ENCODE results near the gene CD226. TPM values are rescaled to one million over a fixed set of nuclear protein-coding genes. Genes with fewer than 3 reads are reported as not detected.
"Not testable (repeated sequence)": the region's sequence is repeated elsewhere in the genome, so short reads cannot be mapped to it uniquely, and the experiment has no call there.

Gene CD226
- total RNA-seq, 1 experiment from 2014 or later, result 6.4 TPM

DNA sequence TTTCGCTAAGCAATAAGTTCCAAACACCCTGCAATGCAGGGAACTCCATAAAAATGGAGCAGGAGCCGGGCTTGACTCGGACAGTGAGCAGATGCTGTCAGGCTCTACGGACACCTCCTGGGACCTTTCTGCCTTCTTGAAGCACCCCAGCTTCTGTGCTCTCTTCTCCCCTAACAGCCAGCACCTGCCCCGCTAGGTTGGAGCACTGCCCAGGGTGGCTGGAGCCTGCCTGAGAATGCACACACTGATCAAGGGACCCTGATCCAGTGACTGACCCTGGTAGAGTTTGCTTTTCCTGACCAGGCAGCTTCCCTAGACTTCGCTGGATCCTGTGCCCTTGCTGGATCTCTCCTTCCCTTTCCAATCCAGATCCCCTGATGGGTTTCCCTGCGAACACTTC lies 40.9 kb downstream of the CD226 start:
- Histone ChIP-seq H3K4me1 (ENCODE audit: low read length) (no peaks in the 10 kb centered on the region), H3K79me2 (ENCODE audit: low read length) (no peaks in the 10 kb centered on the region), H3K9ac (ENCODE audit: low read length) (no peak overlapping the region), H3K9me3 (ENCODE audit: low read length) (no peaks in the 10 kb centered on the region), H3K36me3 (ENCODE audit: insufficient read depth, low read length) (no peaks in the 10 kb centered on the region), H3K4me2 (ENCODE audit: low read depth, low read length, poor library complexity, severe bottlenecking) (no peak overlapping the region), H4K20me1 (ENCODE audit: insufficient read depth, low read depth, low read length) (no peaks in the 10 kb centered on the region), H3K27ac (ENCODE audit: low read length) (no peak overlapping the region), H3K27me3 (ENCODE audit: low read length) (no peaks in the 10 kb centered on the region), H2AFZ (ENCODE audit: low read length) (no peak overlapping the region), H3K4me3 (ENCODE audit: low read length) (no peak overlapping the region), H3K9me2 (replicated peaks; ENCODE audit: insufficient read depth, low read length) (no peaks in the 10 kb centered on the region)
- no peak for DNase-seq

DNA sequence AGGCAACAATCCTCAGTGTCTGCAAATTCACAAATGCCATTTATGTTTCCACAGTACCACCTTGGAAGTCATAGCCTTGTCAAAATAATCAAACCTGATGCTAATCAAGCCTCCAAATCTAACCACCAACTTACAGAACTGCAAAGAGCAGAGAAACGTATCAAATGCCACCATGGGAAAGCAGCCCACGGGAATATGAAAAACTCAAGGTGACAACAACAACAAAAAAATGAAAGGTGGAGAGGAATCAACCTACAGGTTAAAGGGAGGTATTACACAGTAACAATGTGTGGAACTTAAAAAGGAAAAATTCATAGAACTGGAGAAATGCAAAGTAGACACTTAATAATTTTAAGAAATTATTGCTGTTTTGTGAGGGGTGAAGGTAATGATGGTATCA lies 46.7 kb downstream of the CD226 start:
- H3K27me3 ChIP-seq (ENCODE audit: low read length), result no peaks in the 10 kb centered on the region
- H3K4me2 ChIP-seq (ENCODE audit: low read depth, low read length, poor library complexity, severe bottlenecking), result no peak overlapping the region
- H3K9me2 ChIP-seq (replicated peaks; ENCODE audit: insufficient read depth, low read length), result no peaks in the 10 kb centered on the region
- no peak for DNase-seq
- H3K4me3 ChIP-seq (ENCODE audit: low read length), result no peak overlapping the region
- no peaks in the 10 kb centered on the region for H3K9me3 ChIP-seq (ENCODE audit: low read length)
- H3K27ac ChIP-seq (ENCODE audit: low read length), result no peak overlapping the region
- H3K4me1 ChIP-seq (ENCODE audit: low read length), result no peaks in the 10 kb centered on the region
- no peaks in the 10 kb centered on the region for H4K20me1 ChIP-seq (ENCODE audit: insufficient read depth, low read depth, low read length)
- H3K79me2 ChIP-seq (ENCODE audit: low read length), result no peaks in the 10 kb centered on the region
- H2AFZ ChIP-seq (ENCODE audit: low read length), result no peak overlapping the region
- H3K36me3 ChIP-seq (ENCODE audit: insufficient read depth, low read length), result no peaks in the 10 kb centered on the region
- no peak overlapping the region for H3K9ac ChIP-seq (ENCODE audit: low read length)

DNA sequence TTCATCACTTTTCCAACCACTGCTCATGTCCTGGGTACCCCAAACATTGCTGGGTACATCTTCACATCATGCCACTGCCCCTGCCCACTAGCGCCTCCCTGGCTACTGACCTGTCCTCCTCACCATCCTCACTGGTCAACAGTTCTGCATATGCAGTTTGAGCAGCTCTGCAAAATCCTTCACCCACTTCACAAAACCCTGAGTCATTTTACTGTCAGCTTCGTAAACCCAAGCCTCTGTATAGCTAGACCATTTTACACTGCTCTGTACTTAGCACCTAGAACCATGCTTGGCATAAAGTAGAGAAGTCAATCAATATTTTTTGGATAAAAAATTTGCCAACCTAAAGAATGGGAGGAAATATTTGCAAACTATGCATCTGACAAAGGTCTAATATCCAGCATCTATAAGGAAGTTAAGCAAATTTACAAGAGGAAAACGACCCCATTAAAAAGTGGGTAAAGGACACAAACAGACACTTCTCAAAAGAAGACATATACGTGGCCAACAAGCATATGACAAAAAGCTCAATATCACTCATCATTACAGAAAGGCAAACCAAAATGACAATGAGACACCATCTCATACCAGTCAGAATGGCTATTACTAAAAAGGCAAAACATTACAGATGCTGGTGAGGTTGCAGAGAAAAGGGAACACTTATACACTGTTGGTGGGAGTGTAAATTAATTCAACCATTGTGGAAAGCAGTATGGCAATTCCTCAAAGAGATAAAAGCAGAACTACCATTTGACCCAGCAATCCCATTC lies 48.3 kb downstream of the CD226 start:
- not testable (repeated sequence) for H4K20me1 ChIP-seq (ENCODE audit: insufficient read depth, low read depth, low read length); H2AFZ ChIP-seq (ENCODE audit: low read length); H3K4me3 ChIP-seq (ENCODE audit: low read length); H3K36me3 ChIP-seq (ENCODE audit: insufficient read depth, low read length); H3K9ac ChIP-seq (ENCODE audit: low read length); H3K27ac ChIP-seq (ENCODE audit: low read length); H3K4me1 ChIP-seq (ENCODE audit: low read length); H3K79me2 ChIP-seq (ENCODE audit: low read length); H3K9me2 ChIP-seq (replicated peaks; ENCODE audit: insufficient read depth, low read length); H3K4me2 ChIP-seq (ENCODE audit: low read depth, low read length, poor library complexity, severe bottlenecking); H3K27me3 ChIP-seq (ENCODE audit: low read length); DNase-seq; H3K9me3 ChIP-seq (ENCODE audit: low read length)

DNA sequence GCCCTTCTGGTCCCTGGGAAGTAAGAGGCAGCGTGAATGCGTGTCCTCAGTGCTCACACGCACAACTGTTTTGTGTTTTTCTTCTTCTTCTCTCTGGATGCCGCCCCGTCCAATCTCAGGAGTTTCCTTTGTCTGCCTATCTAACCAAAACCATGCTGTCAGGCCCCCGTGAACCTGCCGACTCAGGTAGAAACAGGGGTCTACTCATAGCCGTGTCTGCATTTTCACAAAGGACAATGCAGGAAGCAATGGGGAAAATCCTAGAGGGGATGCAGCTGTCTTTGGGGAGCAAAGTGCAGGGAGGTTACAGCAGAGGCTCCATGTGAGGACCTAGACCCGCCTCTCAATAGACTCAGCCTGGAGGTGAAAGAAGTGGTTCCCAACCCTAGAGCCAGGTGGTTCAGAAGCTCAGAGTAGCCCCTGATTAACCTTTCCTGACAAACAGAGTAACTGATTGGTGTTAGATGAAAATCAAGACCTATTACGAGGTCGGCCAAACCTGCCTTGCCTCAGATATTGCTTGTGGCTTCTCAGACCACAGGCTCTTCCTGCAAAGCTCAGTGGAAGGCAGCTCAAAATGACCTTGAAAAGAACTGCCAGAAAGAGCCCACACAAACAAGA lies 49.3 kb downstream of the CD226 start:
- no peaks in the 10 kb centered on the region for H3K27me3 ChIP-seq (ENCODE audit: low read length)
- no peaks in the 10 kb centered on the region for H3K9me2 ChIP-seq (replicated peaks; ENCODE audit: insufficient read depth, low read length)
- H3K9me3 ChIP-seq (ENCODE audit: low read length), result no peaks in the 10 kb centered on the region
- no peaks in the 10 kb centered on the region for H4K20me1 ChIP-seq (ENCODE audit: insufficient read depth, low read depth, low read length)
- no peaks in the 10 kb centered on the region for H3K79me2 ChIP-seq (ENCODE audit: low read length)
- no peak overlapping the region for H3K27ac ChIP-seq (ENCODE audit: low read length)
- H3K4me3 ChIP-seq (ENCODE audit: low read length), result no peak overlapping the region
- H3K4me2 ChIP-seq (ENCODE audit: low read depth, low read length, poor library complexity, severe bottlenecking), result no peak overlapping the region
- peaks cover 4% of the 10 kb centered on the region; the same call in 1 of the 2 replicates for H3K4me1 ChIP-seq (ENCODE audit: low read length)
- no peak for DNase-seq
- H3K9ac ChIP-seq (ENCODE audit: low read length), result no peak overlapping the region
- no peaks in the 10 kb centered on the region for H3K36me3 ChIP-seq (ENCODE audit: insufficient read depth, low read length)
- H2AFZ ChIP-seq (ENCODE audit: low read length), result no peak overlapping the region

DNA sequence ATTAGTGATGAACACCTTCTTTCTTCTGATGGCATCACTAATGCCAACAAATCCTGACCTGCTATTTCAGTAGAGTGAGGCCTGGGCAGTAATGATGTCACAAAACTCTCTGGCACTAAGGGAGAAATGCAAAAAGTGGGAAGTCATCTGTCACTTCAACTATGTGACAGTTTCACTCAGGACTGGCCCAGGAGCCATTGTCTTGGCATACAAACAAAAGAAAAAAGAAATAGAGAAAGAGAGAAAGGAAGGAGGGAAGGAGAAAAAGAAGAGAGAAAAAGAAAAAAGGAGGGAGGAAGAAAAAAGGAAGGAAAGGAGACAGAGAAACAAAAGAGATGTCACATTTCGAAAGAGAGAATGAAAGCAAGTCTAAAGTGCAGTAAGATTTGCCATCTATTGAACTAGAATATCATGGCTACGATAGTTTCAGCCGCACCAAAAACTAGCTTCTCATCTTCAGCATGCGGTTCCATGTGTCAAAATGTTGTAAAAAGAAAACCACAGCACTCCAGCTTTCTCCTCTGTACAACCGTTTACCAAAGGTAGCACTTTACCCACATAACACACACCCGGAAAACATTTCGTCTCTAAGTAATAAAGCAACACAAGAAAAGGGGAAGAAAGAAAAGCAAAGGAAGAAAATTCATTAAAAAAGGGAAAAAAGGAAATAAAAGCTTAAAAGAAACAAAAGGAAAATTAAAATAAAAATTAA lies 50.1 kb downstream of the CD226 start:
- Histone ChIP-seq H3K9ac (ENCODE audit: low read length) (no peak overlapping the region), H3K9me3 (ENCODE audit: low read length) (no peaks in the 10 kb centered on the region), H3K4me1 (ENCODE audit: low read length) (peaks cover 4% of the 10 kb centered on the region; the same call in 1 of the 2 replicates), H3K27me3 (ENCODE audit: low read length) (no peaks in the 10 kb centered on the region), H3K9me2 (replicated peaks; ENCODE audit: insufficient read depth, low read length) (no peaks in the 10 kb centered on the region), H4K20me1 (ENCODE audit: insufficient read depth, low read depth, low read length) (no peaks in the 10 kb centered on the region), H3K4me3 (ENCODE audit: low read length) (no peak overlapping the region), H2AFZ (ENCODE audit: low read length) (no peak overlapping the region), H3K4me2 (ENCODE audit: low read depth, low read length, poor library complexity, severe bottlenecking) (no peak overlapping the region), H3K36me3 (ENCODE audit: insufficient read depth, low read length) (no peaks in the 10 kb centered on the region), H3K79me2 (ENCODE audit: low read length) (no peaks in the 10 kb centered on the region), H3K27ac (ENCODE audit: low read length) (no peak overlapping the region)
- no peak for DNase-seq

DNA sequence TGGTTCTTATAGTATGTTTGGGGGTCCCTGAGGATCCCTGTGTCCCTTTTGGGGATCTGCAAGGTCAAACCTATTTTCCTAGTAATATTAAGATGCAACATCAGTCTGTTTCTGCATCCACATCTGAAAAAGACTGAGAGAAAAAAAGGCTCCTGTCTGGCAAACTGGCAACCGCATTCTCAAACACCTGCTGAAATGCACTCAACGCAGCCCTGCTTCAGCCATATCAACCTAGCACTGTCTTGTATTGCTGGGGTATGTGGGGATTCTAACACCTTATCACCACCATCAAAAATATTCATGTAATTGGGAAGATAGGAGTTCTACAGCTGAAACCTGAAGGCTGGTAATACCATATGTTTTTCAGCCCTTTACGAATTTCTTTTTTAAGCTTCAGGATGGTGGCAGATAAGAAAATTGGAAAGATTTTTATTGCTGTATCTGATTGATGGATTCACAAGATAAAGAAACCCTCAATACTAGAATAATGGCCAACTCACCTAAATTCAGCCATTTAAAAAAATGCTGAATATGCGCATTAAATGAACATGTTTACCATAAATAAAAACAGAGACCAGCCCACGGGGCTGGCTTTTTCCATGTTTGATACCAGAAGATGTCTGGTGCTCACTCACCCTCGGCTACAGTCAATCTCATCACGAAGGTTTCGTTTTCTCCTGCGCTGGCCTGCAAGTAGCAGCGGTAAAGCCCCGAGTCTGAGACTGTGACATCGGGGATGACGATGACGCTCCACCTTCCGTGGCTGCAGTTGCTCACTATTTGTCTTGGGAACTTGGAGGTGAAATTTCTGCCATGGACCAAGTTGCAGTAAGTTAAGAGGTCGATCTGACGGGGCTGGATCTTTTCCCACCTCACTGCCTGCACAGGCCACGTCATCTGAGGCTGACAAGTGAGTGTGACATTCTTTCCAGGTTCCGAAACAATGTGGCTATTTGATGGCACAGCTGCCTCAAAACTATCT lies 52.3 kb downstream of the CD226 start:
- H3K4me3 ChIP-seq (ENCODE audit: low read length), result no peak overlapping the region
- no peaks in the 10 kb centered on the region for H3K9me2 ChIP-seq (replicated peaks; ENCODE audit: insufficient read depth, low read length)
- no peaks in the 10 kb centered on the region for H4K20me1 ChIP-seq (ENCODE audit: insufficient read depth, low read depth, low read length)
- no peak for DNase-seq
- no peaks in the 10 kb centered on the region for H3K36me3 ChIP-seq (ENCODE audit: insufficient read depth, low read length)
- no peak overlapping the region for H3K4me2 ChIP-seq (ENCODE audit: low read depth, low read length, poor library complexity, severe bottlenecking)
- no peaks in the 10 kb centered on the region for H3K9me3 ChIP-seq (ENCODE audit: low read length)
- no peak overlapping the region for H2AFZ ChIP-seq (ENCODE audit: low read length)
- H3K9ac ChIP-seq (ENCODE audit: low read length), result no peak overlapping the region
- peaks cover 4% of the 10 kb centered on the region; the same call in 1 of the 2 replicates for H3K4me1 ChIP-seq (ENCODE audit: low read length)
- H3K79me2 ChIP-seq (ENCODE audit: low read length), result no peaks in the 10 kb centered on the region
- H3K27me3 ChIP-seq (ENCODE audit: low read length), result no peaks in the 10 kb centered on the region
- no peak overlapping the region for H3K27ac ChIP-seq (ENCODE audit: low read length)

DNA sequence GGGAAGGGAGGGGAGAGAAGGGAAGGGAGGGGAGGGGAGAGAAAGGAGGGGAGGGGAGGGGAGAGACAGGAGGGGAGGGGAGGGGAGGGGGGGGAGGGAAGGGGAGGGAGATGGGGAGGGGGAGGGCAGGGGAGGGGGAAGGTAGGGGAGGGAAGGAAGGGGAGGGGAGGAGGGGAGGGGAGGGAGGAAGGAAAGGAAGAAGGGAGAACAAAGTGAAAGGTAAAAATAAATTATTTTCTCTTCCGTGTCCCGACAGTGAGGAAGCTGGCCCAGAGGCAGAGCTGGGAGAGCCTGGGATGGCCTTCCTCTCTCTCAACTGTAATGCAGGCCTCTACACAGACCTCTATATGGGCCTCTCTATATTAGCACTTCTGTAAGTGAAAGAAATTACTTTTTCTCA lies 53.2 kb downstream of the CD226 start:
- H3K9me3 ChIP-seq (ENCODE audit: low read length), result no peaks in the 10 kb centered on the region
- H3K36me3 ChIP-seq (ENCODE audit: insufficient read depth, low read length), result no peaks in the 10 kb centered on the region
- H3K4me2 ChIP-seq (ENCODE audit: low read depth, low read length, poor library complexity, severe bottlenecking), result no peak overlapping the region
- no peak overlapping the region for H3K27ac ChIP-seq (ENCODE audit: low read length)
- no peaks in the 10 kb centered on the region for H3K79me2 ChIP-seq (ENCODE audit: low read length)
- H3K9ac ChIP-seq (ENCODE audit: low read length), result no peak overlapping the region
- no peak for DNase-seq
- no peak overlapping the region for H3K4me3 ChIP-seq (ENCODE audit: low read length)
- no peaks in the 10 kb centered on the region for H3K9me2 ChIP-seq (replicated peaks; ENCODE audit: insufficient read depth, low read length)
- peaks cover 4% of the 10 kb centered on the region; the same call in 1 of the 2 replicates for H3K4me1 ChIP-seq (ENCODE audit: low read length)
- no peak overlapping the region for H2AFZ ChIP-seq (ENCODE audit: low read length)
- H3K27me3 ChIP-seq (ENCODE audit: low read length), result no peaks in the 10 kb centered on the region
- H4K20me1 ChIP-seq (ENCODE audit: insufficient read depth, low read depth, low read length), result no peaks in the 10 kb centered on the region

All from Karpas-422 (cell line).